Suprapubic skin (tissue), 4 donors: ENCODE measurements around the gene MORF4L2. TPM values are rescaled to one million over a fixed set of nuclear protein-coding genes. Genes with fewer than 3 reads are reported as not detected.

Experiments
- DNase-seq, 2 donors: peaks; one replicate each; pipeline ENCODE4 v3.0.0-alpha.2; 2019; ENCODE audit warnings: low spot score in 2 of 2
- H3K27ac ChIP-seq: fragments of 200-600 bp; sonication (generic); one replicate; pipeline ENCODE4 v1.5.1; 2019
- H3K27me3 ChIP-seq: fragments of 200-600 bp; sonication (generic); one replicate; pipeline ENCODE4 v1.5.1; 2019
- H3K36me3 ChIP-seq: fragments of 200-600 bp; sonication (generic); one replicate; pipeline ENCODE4 v1.5.1; 2019
- H3K4me1 ChIP-seq: fragments of 200-600 bp; sonication (generic); one replicate; pipeline ENCODE4 v1.5.1; 2019
- H3K4me3 ChIP-seq: fragments of 200-600 bp; sonication (generic); one replicate; pipeline ENCODE4 v1.5.1; 2019; ENCODE audit warnings: mild to moderate bottlenecking
- H3K9me3 ChIP-seq: fragments of 200-600 bp; sonication (generic); one replicate; pipeline ENCODE4 v1.5.1; 2019
- EP300 ChIP-seq: sonication (generic); formaldehyde crosslinking; IDR thresholded peaks from one replicate; pipeline ENCODE4 v1.6.1; 2017; ENCODE audit warnings: antibody characterized with exemption
- POLR2A ChIP-seq, 2 donors: fragments of 450-650 bp; IDR thresholded peaks; one replicate each; pipeline ENCODE4 v1.6.1; 2017; ENCODE audit warnings: antibody characterized with exemption in 2 of 2, mild to moderate bottlenecking in 2 of 2, moderate library complexity in 2 of 2
- POLR2AphosphoS5 ChIP-seq, 3 donors: sonication (generic); formaldehyde crosslinking; IDR thresholded peaks; one replicate each; pipeline ENCODE4 v1.6.1; 2017; ENCODE audit warnings: antibody characterized with exemption in 3 of 3
- WGBS: methylation state at CpG from one replicate; pipeline ENCODE4 v1.1.5; 2018; 5-methylcytosine and 5-hydroxymethylcytosine counted together
- total RNA-seq, 4 donors: library from RNA; depleted of rRNA; stranded (reverse); fragments of >200 nt; gene quantifications; one replicate each; pipeline ENCODE4 v1.1.0, GENCODE V29; 2016
- TF ChIP-seq, protein P1 (sequence below), 2 donors: fragments of 200-600 bp in 1 of 2; fragments of 450-650 bp in 1 of 2; sonication (generic) in 1 of 2; IDR thresholded peaks; one replicate each; pipeline ENCODE4 v1.5.1; 2016 to 2019; ENCODE audit warnings: antibody characterized with exemption in 2 of 2, mild to moderate bottlenecking in 1 of 2, moderate library complexity in 1 of 2

Gene MORF4L2
- 100 to 1,000 TPM; 167 to 288 (median 246) TPM for total RNA-seq

DNA sequence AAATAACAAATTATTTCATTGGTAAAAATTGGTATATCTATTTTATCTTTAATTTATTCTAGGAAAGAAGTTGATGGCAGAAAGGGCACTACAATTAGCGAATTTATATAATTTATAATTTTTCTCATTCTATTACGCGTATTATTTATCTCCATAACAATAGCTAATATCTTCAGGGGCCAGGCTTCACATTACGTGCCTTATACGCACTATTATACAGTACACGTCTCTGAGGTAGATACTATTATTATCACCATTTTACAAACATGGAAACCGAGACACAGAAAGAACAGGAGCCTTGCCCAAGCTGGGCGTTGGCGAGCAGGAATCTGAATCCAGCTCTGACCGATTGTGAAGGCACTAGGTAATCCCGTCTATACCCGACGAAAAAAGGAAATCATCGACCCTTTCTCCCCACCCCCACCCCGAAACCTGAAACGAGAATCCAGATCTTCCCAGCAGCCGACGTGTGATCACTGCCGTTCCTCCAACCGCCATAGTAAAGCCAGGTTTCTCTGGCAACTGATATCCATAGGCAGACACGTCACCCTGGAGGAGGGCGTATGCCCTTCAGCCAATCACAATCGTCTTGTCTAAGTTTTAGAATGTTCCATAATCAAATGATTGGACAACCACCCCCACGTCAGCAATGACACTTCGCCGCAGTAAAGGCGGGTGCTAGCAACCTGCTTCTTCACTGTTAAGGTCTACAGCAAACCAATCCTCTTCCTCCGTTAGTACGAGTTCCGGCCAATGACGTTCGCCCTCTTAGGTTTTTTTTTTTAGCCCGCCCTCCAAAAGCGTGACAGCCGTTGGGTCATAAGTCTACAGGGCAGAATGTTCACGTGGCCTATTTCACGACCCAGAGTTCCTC, at the start of gene MORF4L2:
MORF4L2 (minus strand) TSS at position 501 of the 874 bp plus-strand sequence. CDS start 9,672 bp downstream, outside the sequence.
- H3K27ac ChIP-seq: peak within 1 kb of the TSS; percentile 92
- TF ChIP-seq POLR2A (IDR thresholded peaks at IDR 0.05): peak; percentile 67 to 84
- TF ChIP-seq EP300: no peak
- TF ChIP-seq, protein P1, sequence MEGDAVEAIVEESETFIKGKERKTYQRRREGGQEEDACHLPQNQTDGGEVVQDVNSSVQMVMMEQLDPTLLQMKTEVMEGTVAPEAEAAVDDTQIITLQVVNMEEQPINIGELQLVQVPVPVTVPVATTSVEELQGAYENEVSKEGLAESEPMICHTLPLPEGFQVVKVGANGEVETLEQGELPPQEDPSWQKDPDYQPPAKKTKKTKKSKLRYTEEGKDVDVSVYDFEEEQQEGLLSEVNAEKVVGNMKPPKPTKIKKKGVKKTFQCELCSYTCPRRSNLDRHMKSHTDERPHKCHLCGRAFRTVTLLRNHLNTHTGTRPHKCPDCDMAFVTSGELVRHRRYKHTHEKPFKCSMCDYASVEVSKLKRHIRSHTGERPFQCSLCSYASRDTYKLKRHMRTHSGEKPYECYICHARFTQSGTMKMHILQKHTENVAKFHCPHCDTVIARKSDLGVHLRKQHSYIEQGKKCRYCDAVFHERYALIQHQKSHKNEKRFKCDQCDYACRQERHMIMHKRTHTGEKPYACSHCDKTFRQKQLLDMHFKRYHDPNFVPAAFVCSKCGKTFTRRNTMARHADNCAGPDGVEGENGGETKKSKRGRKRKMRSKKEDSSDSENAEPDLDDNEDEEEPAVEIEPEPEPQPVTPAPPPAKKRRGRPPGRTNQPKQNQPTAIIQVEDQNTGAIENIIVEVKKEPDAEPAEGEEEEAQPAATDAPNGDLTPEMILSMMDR (IDR thresholded peaks at IDR 0.05): no peak
- peak; percentile 46 to 80 (median 74) for TF ChIP-seq POLR2AphosphoS5 (IDR thresholded peaks at IDR 0.05)
- peak; percentile 93 to 95 for DNase-seq
- H3K4me3 ChIP-seq: peak within 1 kb of the TSS; percentile 60
- H3K4me1 ChIP-seq: peaks cover 8% of the 10 kb centered on the region
- H3K27me3 ChIP-seq: no peaks in the 10 kb centered on the region
- H3K9me3 ChIP-seq: no peaks in the 10 kb centered on the region
- H3K36me3 ChIP-seq: peaks cover 8% of the 10 kb centered on the region
- WGBS: 23% methylated on average over 36 of the region's 37 CpGs

DNA sequence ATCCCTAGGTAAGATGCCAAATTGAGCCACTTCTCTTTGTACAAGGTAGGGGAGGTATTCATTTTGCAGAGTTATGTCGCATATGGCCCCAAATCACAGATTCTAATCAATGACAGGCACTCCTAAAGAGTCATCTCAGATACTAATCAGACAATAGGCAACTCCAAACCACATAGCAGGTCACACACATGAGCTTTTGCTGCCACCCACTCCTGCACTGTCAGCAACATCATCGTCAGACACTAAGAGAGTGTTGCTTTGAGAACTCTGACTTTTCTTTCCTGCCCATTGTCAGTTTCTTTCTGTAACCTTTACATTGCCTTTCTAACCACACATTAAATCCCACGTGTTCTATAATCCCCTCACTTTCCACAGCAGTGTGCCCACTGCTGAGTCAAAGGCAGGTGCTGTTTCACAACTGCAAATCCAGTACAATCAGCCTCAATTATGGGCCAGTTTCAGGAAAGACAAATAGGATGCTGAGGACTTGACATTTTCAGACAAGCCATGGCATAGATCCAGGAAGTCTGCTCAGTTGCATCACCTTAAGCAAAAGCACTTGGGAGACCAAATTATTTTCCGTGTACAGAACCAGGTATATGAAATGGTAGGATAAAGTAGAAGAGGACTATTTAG, 47.7 kb upstream of the MORF4L2 start:
- no peak for TF ChIP-seq POLR2A (IDR thresholded peaks at IDR 0.05)
- no peak for TF ChIP-seq EP300
- TF ChIP-seq, protein P1 (IDR thresholded peaks at IDR 0.05): no peak
- TF ChIP-seq POLR2AphosphoS5 (IDR thresholded peaks at IDR 0.05): no peak
- H3K9me3 ChIP-seq: no peaks in the 10 kb centered on the region
- no peaks in the 10 kb centered on the region for H3K36me3 ChIP-seq
- peaks cover 10% of the 10 kb centered on the region for H3K4me1 ChIP-seq
- H3K4me3 ChIP-seq: no peak overlapping the region
- WGBS: 63% methylated on average over 4 of the region's 4 CpGs
- no peak for DNase-seq
- H3K27me3 ChIP-seq: no peaks in the 10 kb centered on the region
- H3K27ac ChIP-seq: no peak overlapping the region

- H3K9me3 ChIP-seq: no peaks in the 10 kb centered on the region
- no peak overlapping the region for H3K27ac ChIP-seq
- H3K27me3 ChIP-seq: no peaks in the 10 kb centered on the region
- H3K36me3 ChIP-seq: no peaks in the 10 kb centered on the region
- H3K4me1 ChIP-seq: peaks cover 10% of the 10 kb centered on the region
- DNase-seq: no peak
- TF ChIP-seq, protein P1 (IDR thresholded peaks at IDR 0.05): no peak
- TF ChIP-seq POLR2A (IDR thresholded peaks at IDR 0.05) (no peak), POLR2AphosphoS5 (IDR thresholded peaks at IDR 0.05) (no peak), EP300 (no peak)
- no peak overlapping the region for H3K4me3 ChIP-seq
- 81% methylated on average over 1 of the region's 1 CpG for WGBS
Observed at GRCh38 chrX:103733017-103733416, 46.5 kb upstream of the MORF4L2 start.

DNA sequence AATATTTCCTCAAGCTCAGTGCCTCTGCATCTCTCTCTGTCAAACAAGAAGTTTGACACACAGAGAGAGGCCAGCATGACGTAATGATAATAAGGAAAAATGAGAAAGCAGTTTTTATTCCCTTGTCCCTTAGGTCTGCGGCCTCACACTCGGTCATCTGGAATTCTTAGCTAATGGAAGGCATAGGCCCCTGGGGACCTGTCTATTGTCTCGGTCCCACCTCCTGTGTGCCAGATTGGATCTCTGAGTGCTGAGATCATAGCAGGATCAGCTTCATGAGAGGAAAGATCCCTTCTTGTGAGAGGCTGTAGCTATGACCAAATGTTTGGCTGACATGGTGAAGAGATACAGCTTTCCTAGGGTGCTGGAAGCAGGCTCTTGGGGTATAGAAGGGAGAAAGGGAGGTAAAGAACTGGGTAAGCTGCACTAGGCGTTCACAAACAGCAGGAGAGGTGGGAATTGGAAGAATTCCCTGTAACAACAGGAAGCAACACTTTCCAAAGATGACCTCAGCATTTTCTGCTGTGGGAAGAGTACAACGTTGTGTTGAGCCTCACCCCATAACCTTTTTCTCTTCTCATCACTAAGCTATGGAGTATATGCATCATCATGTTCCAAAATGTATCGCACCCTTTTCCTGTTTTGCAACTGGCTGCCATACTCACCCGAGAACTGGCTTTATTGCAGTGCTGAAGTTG, 44.4 kb upstream of the MORF4L2 start:
- no peaks in the 10 kb centered on the region for H3K9me3 ChIP-seq
- H3K4me3 ChIP-seq: no peak overlapping the region
- peaks cover 10% of the 10 kb centered on the region for H3K4me1 ChIP-seq
- no peaks in the 10 kb centered on the region for H3K27me3 ChIP-seq
- 38% methylated on average over 8 of the region's 8 CpGs for WGBS
- no peaks in the 10 kb centered on the region for H3K36me3 ChIP-seq
- H3K27ac ChIP-seq: peak overlapping the region; percentile 10
- no peak for DNase-seq
- TF ChIP-seq POLR2A (IDR thresholded peaks at IDR 0.05): no peak
- TF ChIP-seq, protein P1 (IDR thresholded peaks at IDR 0.05): no peak
- TF ChIP-seq POLR2AphosphoS5 (IDR thresholded peaks at IDR 0.05): no peak
- no peak for TF ChIP-seq EP300
